Tibial artery (tissue), 4 donors: ENCODE measurements around the gene PRPSAP1.

ENCODE experiments used
- DNase-seq, 2 donors: peaks; one replicate each; pipeline ENCODE4 v3.0.0-alpha.2; 2019
- H3K27ac ChIP-seq, 2 donors: fragments of 200-600 bp; sonication (generic) in 1 of 2; 1 replicate in 1 of 2; 2 replicates in 1 of 2; pipeline ENCODE4 v1.5.1; 2018 to 2019; ENCODE audit warnings: mild to moderate bottlenecking in 1 of 2
- H3K27me3 ChIP-seq, 2 donors: fragments of 200-600 bp; sonication (generic) in 1 of 2; one replicate each; pipeline versions ENCODE4 v1.5.1 to v1.6.0; 2016 to 2019
- H3K36me3 ChIP-seq, 3 donors: fragments of 200-600 bp; sonication (generic) in 2 of 3; one replicate each; pipeline ENCODE4 v1.5.1; 2016 to 2019; ENCODE audit warnings: mild to moderate bottlenecking in 2 of 3
- H3K4me1 ChIP-seq, 4 donors: fragments of 200-600 bp; sonication (generic) in 2 of 4; 1 replicate in 3 of 4; 2 replicates in 1 of 4; pipeline ENCODE4 v1.5.1; 2016 to 2019
- H3K4me3 ChIP-seq, 2 donors: fragments of 200-600 bp; sonication (generic) in 1 of 2; 1 replicate in 1 of 2; 2 replicates in 1 of 2; pipeline ENCODE4 v1.5.1; 2018 to 2019; ENCODE audit warnings: mild to moderate bottlenecking in 2 of 2
- H3K9me3 ChIP-seq, 3 donors: fragments of 200-600 bp; sonication (generic) in 1 of 3; one replicate each; pipeline ENCODE4 v1.5.1; 2016 to 2019
- CTCF ChIP-seq, 2 experiments: fragments of 200-600 bp in 1 of 2; fragments of 450-650 bp in 1 of 2; IDR thresholded peaks; one replicate each; pipeline ENCODE4 v1.5.1; 2017 to 2019; ENCODE audit warnings: antibody characterized with exemption in 2 of 2, mild to moderate bottlenecking in 1 of 2, moderate library complexity in 1 of 2
- intact Hi-C: fragments of 100-400 bp; cut with DNase I; formaldehyde crosslinking; loops from one replicate; pipeline ENCODE4 v1.15.0; 2023; ENCODE audit warnings: low total_unique reads

PRPSAP1 gene

GRCh38 chr17:76318586-76318985 lies 35.1 kb downstream of the PRPSAP1 start:
- Histone ChIP-seq H3K27me3 (no peaks in the 10 kb centered on the region), H3K4me1 (no peaks in the 10 kb centered on the region), H3K27ac (no peak overlapping the region), H3K4me3 (no peak overlapping the region), H3K9me3 (no peaks in the 10 kb centered on the region), H3K36me3 (peaks cover 15 to 76% (median 21%) of the 10 kb centered on the region in 3 donors)
- intact Hi-C loops = no loop called here
- TF ChIP-seq CTCF (IDR thresholded peaks at IDR 0.05) = no peak
- DNase-seq = no peak

GRCh38 chr17:76317535-76317934 lies 36.2 kb downstream of the PRPSAP1 start:
- Histone ChIP-seq H3K4me1 (no peaks in the 10 kb centered on the region), H3K36me3 (peaks cover 21 to 76% (median 25%) of the 10 kb centered on the region in 3 donors)
- intact Hi-C loops = no loop called here

DNA sequence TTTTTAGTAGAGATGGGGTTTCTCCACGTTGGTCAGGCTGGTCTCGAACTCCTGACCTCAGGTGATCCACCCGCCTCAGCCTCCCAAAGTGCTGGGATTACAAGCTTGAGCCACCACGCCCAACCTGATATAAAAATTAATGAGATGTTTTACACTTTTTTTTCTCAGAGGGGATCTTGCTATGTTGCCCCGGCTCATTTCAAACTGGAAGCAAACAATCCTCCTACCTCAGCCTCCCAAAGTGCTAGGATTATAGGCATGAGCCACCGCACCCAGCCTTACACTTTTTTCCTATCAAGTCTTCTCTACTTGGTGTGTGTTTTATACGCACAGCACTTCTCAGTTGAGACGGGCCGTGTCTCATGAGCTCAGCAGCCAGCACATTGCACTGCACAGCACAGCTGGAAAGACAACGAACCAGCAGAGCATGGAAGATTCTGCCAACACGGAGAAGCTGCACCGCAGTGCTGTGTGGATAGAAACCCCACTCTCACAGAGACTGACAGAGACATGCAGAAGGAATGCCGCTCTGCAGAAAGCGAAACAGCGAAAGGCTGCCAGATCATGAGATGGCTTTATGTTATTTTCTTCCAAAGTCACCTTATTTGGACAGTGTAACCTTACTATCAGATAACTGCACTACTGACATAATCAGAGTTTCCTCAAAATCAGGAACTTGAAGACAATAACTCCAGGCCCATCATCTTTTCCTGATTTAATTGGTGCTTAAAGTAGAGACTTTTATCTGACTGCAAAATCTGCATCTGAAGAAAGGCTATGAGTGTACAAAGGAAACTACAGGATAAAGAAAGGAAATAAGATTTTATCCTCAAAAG lies 39.1 kb downstream of the PRPSAP1 start:
- Histone ChIP-seq H3K9me3 (no peaks in the 10 kb centered on the region), H3K36me3 (peaks cover 16 to 82% (median 40%) of the 10 kb centered on the region in 3 donors), H3K4me3 (no peak overlapping the region), H3K4me1 (no peaks in the 10 kb centered on the region), H3K27ac (no peak overlapping the region), H3K27me3 (no peaks in the 10 kb centered on the region)
- no peak for TF ChIP-seq CTCF (IDR thresholded peaks at IDR 0.05)
- intact Hi-C loops = no loop called here
- DNase-seq = peak in 1 of 2 donors; percentile 11

More at GRCh38 chr17:76317535-76317934, 36.2 kb downstream of the PRPSAP1 start:
- Histone ChIP-seq H3K9me3 (no peaks in the 10 kb centered on the region), H3K4me3 (no peak overlapping the region), H3K27ac (no peak overlapping the region), H3K27me3 (no peaks in the 10 kb centered on the region)
- no peak for DNase-seq
- TF ChIP-seq CTCF (IDR thresholded peaks at IDR 0.05) = no peak

DNA sequence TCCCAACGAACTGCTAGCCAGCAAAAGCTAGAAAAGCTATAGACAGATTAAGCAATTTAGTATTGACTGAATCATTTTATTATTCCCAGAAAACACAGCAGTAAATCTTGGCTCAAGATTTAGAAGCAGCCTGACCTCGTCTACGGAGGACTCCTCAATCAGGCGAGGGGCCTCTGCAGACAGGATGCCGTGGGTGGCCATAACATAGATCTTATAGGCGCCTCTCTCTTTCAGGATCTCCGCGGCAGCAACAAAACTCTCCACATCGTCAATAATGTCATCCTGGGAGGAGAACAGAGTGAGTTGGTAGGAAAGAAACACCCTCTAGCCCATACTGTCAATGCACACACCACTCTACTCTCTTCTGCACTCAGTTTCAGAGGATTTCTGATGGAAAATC lies 41.0 kb downstream of the PRPSAP1 start:
- no peak overlapping the region for H3K27ac ChIP-seq
- H3K36me3 ChIP-seq = peaks cover 13 to 83% (median 42%) of the 10 kb centered on the region in 3 donors
- no peak overlapping the region for H3K4me3 ChIP-seq
- no peaks in the 10 kb centered on the region for H3K9me3 ChIP-seq
- TF ChIP-seq CTCF (IDR thresholded peaks at IDR 0.05) = no peak
- H3K4me1 ChIP-seq = no peaks in the 10 kb centered on the region
- no peaks in the 10 kb centered on the region for H3K27me3 ChIP-seq
- intact Hi-C loops = no loop called here
- no peak for DNase-seq

DNA sequence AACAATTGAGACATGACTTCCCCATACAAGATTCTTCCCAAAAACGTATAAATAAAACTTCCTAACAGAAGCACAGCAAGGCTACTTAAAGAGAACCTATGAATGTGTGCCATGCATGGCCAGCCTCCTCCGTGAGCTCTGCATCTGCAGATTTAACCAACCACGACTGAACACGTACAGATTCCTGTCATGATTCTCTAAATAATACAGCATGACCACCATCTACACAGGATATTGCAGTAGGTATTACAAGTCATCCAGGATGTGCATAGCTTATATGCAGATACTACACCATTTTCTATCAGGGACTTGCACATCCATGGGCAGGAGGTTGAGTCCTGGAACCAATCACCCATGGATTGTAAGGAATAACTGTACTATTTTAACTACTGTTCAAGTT lies 44.3 kb downstream of the PRPSAP1 start:
- H3K27ac ChIP-seq = no peak overlapping the region
- intact Hi-C loops = no loop called here
- no peaks in the 10 kb centered on the region for H3K9me3 ChIP-seq
- no peak for DNase-seq
- H3K4me1 ChIP-seq = no peaks in the 10 kb centered on the region
- no peaks in the 10 kb centered on the region for H3K27me3 ChIP-seq
- no peak for TF ChIP-seq CTCF (IDR thresholded peaks at IDR 0.05)
- H3K36me3 ChIP-seq = peaks cover 13 to 77% (median 48%) of the 10 kb centered on the region in 3 donors
- H3K4me3 ChIP-seq = no peak overlapping the region
